Lower lobe of right lung (tissue), 2 donors: ENCODE measurements around the gene HACD4. TPM values are rescaled to one million over a fixed set of nuclear protein-coding genes. Genes with fewer than 3 reads are reported as not detected.

Source experiments
- ATAC-seq, 2 donors: fragments of 200-7000 bp; cut with Tn5 transposase; one replicate each; pipeline ENCODE4 v1.9.1; 2020 to 2022; ENCODE audit warnings: mild to moderate bottlenecking in 2 of 2, moderate library complexity in 2 of 2
- DNase-seq: peaks from one replicate; pipeline ENCODE4 v3.0.0-alpha.2; 2020
- H3K27ac ChIP-seq: fragments of 200-600 bp; one replicate; pipeline ENCODE4 v1.8.0; 2022
- H3K27me3 ChIP-seq: fragments of 200-600 bp; one replicate; pipeline ENCODE4 v1.8.0; 2022; ENCODE audit warnings: low read depth
- H3K36me3 ChIP-seq: fragments of 200-600 bp; one replicate; pipeline ENCODE4 v1.8.0; 2022; ENCODE audit warnings: mild to moderate bottlenecking
- H3K4me1 ChIP-seq: fragments of 200-600 bp; one replicate; pipeline ENCODE4 v1.8.0; 2022
- H3K4me3 ChIP-seq: fragments of 200-600 bp; one replicate; pipeline ENCODE4 v1.8.0; 2022; ENCODE audit warnings: mild to moderate bottlenecking
- H3K9me3 ChIP-seq: fragments of 200-600 bp; one replicate; pipeline ENCODE4 v1.8.0; 2022
- intact Hi-C: fragments of 100-400 bp; cut with DNase I; formaldehyde crosslinking; loops from one replicate; pipeline ENCODE4 v1.11.0; 2022
- total RNA-seq: library from RNA; stranded (reverse); fragmentation: NEBNext Ultra II Directional; extraction: Animal tissue kit (Norgen Biotek cat#: 25700); gene quantifications from one replicate; pipeline ENCODE4 v1.2.1, GENCODE V29; 2021
- TF ChIP-seq, protein P1 (sequence below): fragments of 200-600 bp; IDR thresholded peaks from one replicate; pipeline ENCODE4 v1.8.0; 2022; ENCODE audit warnings: antibody characterized with exemption, mild to moderate bottlenecking
- donor health status: DM: no; HTN: yes; CAD: no; lungs with severe emphysema.

Gene HACD4
- total RNA-seq, 1 donor from 2014 or later: 13.5 TPM

DNA sequence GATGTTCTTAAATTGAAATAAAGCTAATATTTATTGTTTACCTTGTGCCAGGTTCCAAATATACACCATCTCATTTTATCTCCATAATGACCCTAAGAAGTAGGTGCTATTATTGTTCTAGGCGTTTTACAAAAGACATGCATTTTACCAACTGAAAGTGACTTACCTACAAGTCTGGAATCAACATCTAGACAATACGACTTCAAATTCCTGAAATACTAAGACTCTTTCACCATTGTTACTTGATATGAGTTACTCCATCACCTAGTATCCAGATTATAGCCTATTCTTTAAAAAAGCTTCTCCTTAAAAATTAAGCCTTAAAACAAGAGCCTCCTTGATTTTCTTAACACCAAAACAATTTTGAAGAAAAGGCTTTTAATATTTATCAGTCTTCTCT, 13.3 kb downstream of the HACD4 start:
- intact Hi-C loops: no loop called here
- ATAC-seq (no peak), DNase-seq (no peak)
- TF ChIP-seq, protein P1, sequence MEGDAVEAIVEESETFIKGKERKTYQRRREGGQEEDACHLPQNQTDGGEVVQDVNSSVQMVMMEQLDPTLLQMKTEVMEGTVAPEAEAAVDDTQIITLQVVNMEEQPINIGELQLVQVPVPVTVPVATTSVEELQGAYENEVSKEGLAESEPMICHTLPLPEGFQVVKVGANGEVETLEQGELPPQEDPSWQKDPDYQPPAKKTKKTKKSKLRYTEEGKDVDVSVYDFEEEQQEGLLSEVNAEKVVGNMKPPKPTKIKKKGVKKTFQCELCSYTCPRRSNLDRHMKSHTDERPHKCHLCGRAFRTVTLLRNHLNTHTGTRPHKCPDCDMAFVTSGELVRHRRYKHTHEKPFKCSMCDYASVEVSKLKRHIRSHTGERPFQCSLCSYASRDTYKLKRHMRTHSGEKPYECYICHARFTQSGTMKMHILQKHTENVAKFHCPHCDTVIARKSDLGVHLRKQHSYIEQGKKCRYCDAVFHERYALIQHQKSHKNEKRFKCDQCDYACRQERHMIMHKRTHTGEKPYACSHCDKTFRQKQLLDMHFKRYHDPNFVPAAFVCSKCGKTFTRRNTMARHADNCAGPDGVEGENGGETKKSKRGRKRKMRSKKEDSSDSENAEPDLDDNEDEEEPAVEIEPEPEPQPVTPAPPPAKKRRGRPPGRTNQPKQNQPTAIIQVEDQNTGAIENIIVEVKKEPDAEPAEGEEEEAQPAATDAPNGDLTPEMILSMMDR: no peak
- H3K27ac ChIP-seq: no peak overlapping the region
- H3K9me3 ChIP-seq: no peaks in the 10 kb centered on the region
- no peaks in the 10 kb centered on the region for H3K36me3 ChIP-seq
- H3K4me1 ChIP-seq: no peaks in the 10 kb centered on the region
- H3K4me3 ChIP-seq: no peak overlapping the region
- no peaks in the 10 kb centered on the region for H3K27me3 ChIP-seq

DNA sequence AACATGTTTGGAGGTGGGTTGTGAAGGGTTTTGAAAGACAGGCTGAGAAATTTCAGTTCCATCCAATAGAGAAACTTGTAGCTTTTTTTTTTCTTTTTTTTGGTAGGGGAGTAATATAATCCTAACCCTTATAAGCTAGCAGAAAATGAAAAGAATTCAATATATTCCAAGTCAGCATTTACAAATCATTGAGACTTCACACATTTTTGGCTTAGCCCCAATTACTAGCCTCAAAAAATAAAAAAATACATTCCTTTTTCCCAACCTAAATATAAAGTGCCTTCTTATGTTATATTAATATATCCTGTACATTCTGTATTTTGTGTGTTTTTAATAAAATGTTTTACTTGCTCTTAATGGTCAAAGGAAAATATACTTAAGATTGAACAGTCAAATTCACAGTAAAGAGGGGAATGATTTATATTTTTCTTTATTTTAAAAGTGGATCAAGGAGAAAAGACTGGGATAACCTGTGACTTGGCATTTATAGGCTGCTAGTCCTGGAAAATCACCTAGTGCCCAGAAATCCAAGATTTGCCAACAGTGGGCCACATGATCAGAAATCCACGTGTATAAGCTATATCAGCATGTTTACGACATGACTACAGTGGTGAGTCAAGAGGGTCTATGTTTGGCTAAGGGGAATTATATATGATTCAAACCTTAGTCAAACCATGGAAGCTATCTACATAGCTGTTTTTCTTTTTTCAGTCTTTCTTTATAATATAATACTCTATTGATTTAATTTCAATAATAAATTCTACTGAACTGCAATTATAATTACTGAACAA, 14.5 kb downstream of the HACD4 start:
- intact Hi-C loops: no loop called here

DNA sequence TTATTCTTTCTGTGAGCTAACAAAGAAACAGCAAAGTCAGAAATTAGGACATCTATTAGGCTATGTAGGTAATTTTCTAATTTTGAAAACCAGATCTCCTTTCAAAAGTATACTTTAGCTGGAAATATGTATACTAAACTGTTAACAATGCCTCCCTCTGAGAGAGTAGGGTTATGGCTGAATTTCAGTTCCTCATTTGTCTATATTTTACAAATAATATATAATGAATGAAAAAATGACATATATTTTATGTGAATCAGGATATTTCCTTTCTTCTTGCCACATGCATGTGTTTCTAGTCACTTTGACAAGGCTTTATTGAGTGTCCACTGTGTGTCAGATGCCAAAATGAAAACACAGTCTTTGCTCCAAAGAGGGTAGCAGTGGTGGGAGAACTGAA, 15.4 kb downstream of the HACD4 start:
- no peak for ATAC-seq
- H3K36me3 ChIP-seq: peaks cover 4% of the 10 kb centered on the region
- intact Hi-C loops: no loop called here

More for the DNA sequence above, 14.5 kb downstream of the HACD4 start:
- DNase-seq: no peak
- Histone ChIP-seq H3K27ac (no peak overlapping the region), H3K9me3 (no peaks in the 10 kb centered on the region), H3K27me3 (no peaks in the 10 kb centered on the region), H3K4me1 (no peaks in the 10 kb centered on the region), H3K4me3 (no peak overlapping the region), H3K36me3 (no peaks in the 10 kb centered on the region)
- no peak for ATAC-seq
- TF ChIP-seq, protein P1: no peak

DNA sequence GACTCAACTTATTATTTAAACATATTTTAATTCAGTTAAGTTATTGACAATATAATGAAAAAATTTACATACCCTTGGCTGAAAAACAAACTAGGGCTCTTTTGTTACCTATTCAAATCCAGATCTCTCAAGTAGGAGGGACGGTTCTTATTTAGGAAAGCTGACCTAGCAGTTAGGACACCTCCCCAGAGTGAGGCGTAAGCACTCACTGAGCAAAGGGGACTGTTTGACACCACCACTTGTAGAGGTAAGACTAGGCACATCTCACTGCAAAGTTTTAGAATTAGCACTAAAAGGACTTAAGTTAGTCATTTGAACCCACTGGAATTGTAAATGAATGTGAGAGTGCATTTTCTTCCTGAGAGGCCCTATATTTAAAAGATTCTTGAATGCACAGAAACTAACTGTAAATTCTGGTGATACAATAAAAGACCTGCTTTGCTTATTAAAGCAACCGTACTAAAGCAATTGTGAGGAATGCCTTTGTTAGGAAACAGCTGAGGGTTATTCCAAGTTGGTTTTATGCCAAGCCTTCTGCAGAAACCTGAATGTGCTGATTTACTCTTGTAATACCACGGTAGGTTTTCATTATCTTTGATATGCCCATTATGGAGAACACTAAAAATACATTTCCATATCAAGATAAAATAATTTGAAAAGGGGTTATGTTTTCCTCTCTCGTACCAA, 16.2 kb downstream of the HACD4 start:
- Histone ChIP-seq H3K27me3 (no peaks in the 10 kb centered on the region), H3K4me1 (no peaks in the 10 kb centered on the region), H3K9me3 (no peaks in the 10 kb centered on the region), H3K27ac (no peak overlapping the region), H3K36me3 (peaks cover 6% of the 10 kb centered on the region), H3K4me3 (no peak overlapping the region)
- ATAC-seq: no peak
- DNase-seq: no peak
- TF ChIP-seq, protein P1: no peak
- intact Hi-C loops: no loop called here

More for the DNA sequence above, 15.4 kb downstream of the HACD4 start:
- Histone ChIP-seq H3K27ac (no peak overlapping the region), H3K4me1 (no peaks in the 10 kb centered on the region), H3K27me3 (no peaks in the 10 kb centered on the region), H3K9me3 (no peaks in the 10 kb centered on the region), H3K4me3 (no peak overlapping the region)
- no peak for DNase-seq
- TF ChIP-seq, protein P1: no peak

DNA sequence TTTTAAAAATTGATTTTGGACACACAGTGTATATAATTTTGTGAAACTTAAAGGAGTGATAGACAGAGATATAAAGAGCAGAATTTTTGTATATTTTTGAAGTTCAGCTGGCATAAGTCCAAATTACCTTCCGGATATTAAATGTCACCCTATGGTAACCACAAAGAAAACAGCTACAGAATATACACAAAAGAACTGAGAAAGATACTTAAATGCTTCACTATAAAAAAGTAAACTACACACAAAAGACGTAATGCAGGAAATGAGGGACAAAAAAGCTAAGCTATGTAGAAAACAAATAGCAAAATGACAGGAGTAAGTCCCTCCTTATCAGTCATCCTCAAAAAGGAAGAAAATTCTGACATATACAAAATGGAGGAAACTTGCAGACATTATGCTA, 29.4 kb downstream of the HACD4 start:
- Histone ChIP-seq H3K36me3 (peaks cover 19% of the 10 kb centered on the region), H3K27me3 (no peaks in the 10 kb centered on the region), H3K27ac (no peak overlapping the region), H3K9me3 (peaks cover 7% of the 10 kb centered on the region), H3K4me3 (no peak overlapping the region), H3K4me1 (no peaks in the 10 kb centered on the region)
- no peak for ATAC-seq
- TF ChIP-seq, protein P1: no peak
- intact Hi-C loops: no loop called here
- DNase-seq: no peak
